Neural crest cell (in vitro differentiated cells): ENCODE data around the gene EEF1AKMT2. TPM values are rescaled to one million over a fixed set of nuclear protein-coding genes. Genes with fewer than 3 reads are reported as not detected.
A peak's percentile ranks its signal among the peaks of the same experiment; 100 is the strongest.

ENCODE experiments used
- DNase-seq: peaks from one replicate; pipeline ENCODE4 v3.0.0; 2021; ENCODE audit warnings: low read depth, mixed read lengths, low spot score
- H3K27ac Mint-ChIP-seq: one replicate; pipeline ENCODE4 v1.8.0; 2021; ENCODE audit warnings: mild to moderate bottlenecking, mixed read lengths; ENCODE audit not compliant: unreplicated experiment
- H3K27me3 Mint-ChIP-seq: 2 replicates; pipeline ENCODE4 v1.8.0; 2021; ENCODE audit warnings: low read depth, mild to moderate bottlenecking, mixed read lengths
- H3K36me3 Mint-ChIP-seq: 2 replicates; pipeline ENCODE4 v1.8.0; 2021; ENCODE audit warnings: low read depth, mild to moderate bottlenecking, mixed read lengths
- H3K4me1 Mint-ChIP-seq: 2 replicates; pipeline ENCODE4 v1.8.0; 2021; ENCODE audit warnings: mixed read lengths
- H3K4me3 Mint-ChIP-seq: one replicate; pipeline ENCODE4 v1.8.0; 2021; ENCODE audit warnings: mild to moderate bottlenecking, mixed read lengths
- H3K9me3 Mint-ChIP-seq: 2 replicates; pipeline ENCODE4 v1.8.0; 2021; ENCODE audit warnings: mixed read lengths
- CTCF ChIP-seq: fragments of 200-600 bp; sonication (generic); conservative IDR thresholded peaks from 2 replicates; pipeline ENCODE4 v1.5.0; 2021; ENCODE audit warnings: antibody characterized with exemption, mild to moderate bottlenecking
- total RNA-seq: library from RNA; stranded (reverse); gene quantifications from 2 replicates; pipeline ENCODE4 v1.2.1, GENCODE V29; 2021

Gene EEF1AKMT2
- total RNA-seq, 1 donor from 2014 or later: 18.2 TPM

- peak; percentile 34 for DNase-seq
- H3K27me3 Mint-ChIP-seq: peaks cover 3% of the 10 kb centered on the region
- peak overlapping the region; percentile 97 for H3K4me3 Mint-ChIP-seq
- H3K36me3 Mint-ChIP-seq: no peaks in the 10 kb centered on the region
- H3K27ac Mint-ChIP-seq: peak overlapping the region; percentile 85
- no peaks in the 10 kb centered on the region for H3K9me3 Mint-ChIP-seq
- TF ChIP-seq CTCF: no peak
- H3K4me1 Mint-ChIP-seq: peaks cover 65% of the 10 kb centered on the region
These were observed 48.2 kb downstream of the EEF1AKMT2 start for GRCh38 chr10:124743191-124744101.

- no peaks in the 10 kb centered on the region for H3K36me3 Mint-ChIP-seq
- peak; percentile 26 for DNase-seq
- H3K4me3 Mint-ChIP-seq: peak overlapping the region; percentile 97
- peak overlapping the region; percentile 95 for H3K27ac Mint-ChIP-seq
- H3K4me1 Mint-ChIP-seq: peaks cover 61% of the 10 kb centered on the region
- TF ChIP-seq CTCF: peak; percentile 37
- H3K9me3 Mint-ChIP-seq: no peaks in the 10 kb centered on the region
- H3K27me3 Mint-ChIP-seq: peaks cover 3% of the 10 kb centered on the region
These were observed 49.1 kb downstream of the EEF1AKMT2 start for GRCh38 chr10:124742413-124743190.

GRCh38 chr10:124741922-124742412 is 49.7 kb downstream of the EEF1AKMT2 start:
- no peak for DNase-seq

GRCh38 chr10:124741281-124741921 is 50.3 kb downstream of the EEF1AKMT2 start:
- TF ChIP-seq CTCF: peak; percentile 87
- DNase-seq: peak; percentile 81
- peaks cover 62% of the 10 kb centered on the region for H3K4me1 Mint-ChIP-seq
- no peaks in the 10 kb centered on the region for H3K9me3 Mint-ChIP-seq
- no peaks in the 10 kb centered on the region for H3K36me3 Mint-ChIP-seq
- H3K27ac Mint-ChIP-seq: no peak overlapping the region
- peak overlapping the region; percentile 91 for H3K4me3 Mint-ChIP-seq
- H3K27me3 Mint-ChIP-seq: peaks cover 3% of the 10 kb centered on the region

More at GRCh38 chr10:124741922-124742412, 49.7 kb downstream of the EEF1AKMT2 start:
- H3K27me3 Mint-ChIP-seq: peaks cover 3% of the 10 kb centered on the region
- peaks cover 60% of the 10 kb centered on the region for H3K4me1 Mint-ChIP-seq
- no peak overlapping the region for H3K27ac Mint-ChIP-seq
- TF ChIP-seq CTCF: no peak
- H3K9me3 Mint-ChIP-seq: no peaks in the 10 kb centered on the region
- H3K4me3 Mint-ChIP-seq: peak overlapping the region; percentile 97
- no peaks in the 10 kb centered on the region for H3K36me3 Mint-ChIP-seq
